GM19463 (cell line): ENCODE results near the gene ACAD10.
"Not testable (repeated sequence)": the region's sequence is repeated elsewhere in the genome, so short reads cannot be mapped to it uniquely, and the experiment has no call there.

ENCODE experiments used
- ATAC-seq: cut with Tn5 transposase; IDR thresholded peaks from one replicate; pipeline ENCODE4 v1.9.1; 2021; ENCODE audit warnings: mild to moderate bottlenecking, moderate library complexity; ENCODE audit not compliant: unreplicated experiment

ACAD10 gene

DNA sequence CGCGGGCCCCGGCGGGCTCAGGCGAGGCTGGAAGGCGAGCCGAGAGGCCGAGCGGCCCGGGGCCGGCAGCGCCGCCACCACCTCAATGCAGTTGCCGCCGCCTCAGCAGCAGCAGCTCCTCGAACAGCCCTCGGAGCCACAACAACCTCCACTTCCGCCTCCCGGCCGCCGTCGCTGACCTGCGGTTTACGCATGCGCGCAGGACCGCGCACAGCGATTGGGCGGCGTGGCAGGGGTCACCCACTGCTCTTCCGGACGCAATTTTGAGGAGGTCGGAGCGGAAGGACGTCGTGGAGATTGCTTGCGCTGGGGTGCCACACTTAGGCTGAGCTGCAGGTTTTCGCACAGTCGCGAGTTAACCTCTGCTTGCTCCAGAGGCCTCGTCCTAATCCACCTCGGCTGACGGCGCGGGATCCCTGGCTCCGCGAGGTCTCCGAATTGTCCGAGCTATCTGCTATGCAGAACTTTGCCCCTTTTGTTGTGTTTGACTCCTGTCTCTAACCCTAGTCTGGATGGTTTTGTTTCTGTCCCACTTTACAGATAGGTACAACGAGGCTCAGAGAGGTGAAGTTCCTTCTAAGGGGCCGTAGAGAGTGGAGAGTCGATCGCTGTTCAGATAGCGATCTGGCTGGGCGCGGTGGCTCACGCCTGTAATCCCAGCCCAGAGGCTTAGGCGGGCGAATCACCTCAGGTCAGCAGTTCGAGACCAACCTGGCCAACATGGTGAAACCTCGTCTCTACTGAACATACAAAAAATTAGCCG, at the start of gene ACAD10, which contains the start of gene BRAP:
TSS of gene ACAD10 (plus strand) at position 243 of the 763 bp plus-strand sequence. CDS start 6,657 bp downstream, outside the sequence.
TSS of gene BRAP (minus strand) at position 146 of the 763 bp plus-strand sequence. CDS start 164 bp downstream, outside the sequence.
- peak; percentile 94 for ATAC-seq

DNA sequence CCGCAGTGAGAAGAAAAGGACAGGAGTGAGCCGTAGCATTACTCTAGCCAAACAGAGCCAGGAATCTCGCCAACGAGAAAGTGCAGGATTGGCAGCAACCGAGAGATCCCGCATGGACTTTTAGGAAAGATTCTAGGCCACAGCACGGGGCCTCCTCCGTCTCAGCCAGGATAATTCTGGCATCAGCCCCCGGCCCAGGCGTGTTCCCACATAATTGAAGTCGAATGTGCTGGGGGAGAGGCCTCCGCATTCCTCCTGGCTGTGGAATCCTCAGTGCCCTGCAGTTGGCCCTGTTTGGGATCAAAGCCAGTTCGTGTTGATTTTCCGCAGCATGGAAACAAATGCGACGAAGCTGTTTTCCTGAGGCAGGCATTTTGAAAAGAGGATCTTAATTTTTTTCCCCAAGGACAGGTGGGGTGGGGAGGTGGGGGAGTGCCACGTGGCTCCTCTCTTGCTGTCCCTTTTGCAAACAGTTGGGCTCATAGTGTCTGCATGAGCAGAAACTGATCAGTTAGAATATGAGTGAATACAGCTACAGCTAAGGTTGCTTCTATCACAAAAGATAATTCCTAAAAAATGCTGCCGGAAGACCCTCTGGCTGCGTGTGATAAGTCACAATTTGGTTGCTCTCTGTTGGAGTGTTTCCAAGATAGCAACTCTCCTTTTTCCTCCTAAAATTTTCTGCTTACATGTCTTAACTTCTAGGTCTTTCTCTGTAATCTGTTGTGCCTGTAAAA, 49.5 kb upstream of the ACAD10 start:
- ATAC-seq = no peak

DNA sequence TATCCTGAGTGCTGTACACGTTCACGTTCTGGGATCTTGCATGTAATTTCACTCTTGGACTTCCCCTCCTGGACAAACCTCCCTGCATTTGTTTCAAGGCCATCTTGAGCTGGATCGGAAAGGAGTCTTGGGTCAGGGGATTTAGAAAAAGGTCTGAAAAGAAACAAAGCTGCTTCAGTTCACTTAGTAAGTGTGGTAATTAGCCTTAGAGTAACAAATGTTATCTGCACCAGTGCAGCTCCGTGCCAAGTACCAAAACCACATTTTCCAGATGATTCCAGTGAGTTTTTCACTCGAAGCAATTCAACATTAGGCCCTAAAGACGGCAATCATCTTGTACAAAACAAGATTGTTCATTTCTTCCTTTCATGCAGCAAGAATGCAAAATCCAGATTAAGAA, 47.3 kb upstream of the ACAD10 start:
- no peak for ATAC-seq

DNA sequence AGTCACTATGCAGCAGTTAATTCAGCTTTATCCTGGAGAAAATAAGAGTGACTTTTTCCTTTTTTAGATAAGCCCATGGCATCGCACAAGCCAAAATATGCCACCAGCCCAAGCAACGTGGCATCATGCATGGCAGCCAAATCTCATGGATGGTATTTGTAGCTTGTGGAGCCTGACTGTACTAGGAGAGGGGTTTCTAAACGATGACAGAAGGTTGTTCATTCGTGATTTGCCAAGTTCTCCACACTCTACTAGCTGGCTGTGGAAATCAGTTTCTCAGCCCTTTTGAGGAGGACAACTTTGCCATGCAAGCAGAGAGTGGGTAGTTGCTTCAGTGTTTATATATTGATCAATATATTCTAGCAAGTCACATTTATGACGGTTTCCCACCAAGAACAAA, 45.3 kb upstream of the ACAD10 start:
- no peak for ATAC-seq

DNA sequence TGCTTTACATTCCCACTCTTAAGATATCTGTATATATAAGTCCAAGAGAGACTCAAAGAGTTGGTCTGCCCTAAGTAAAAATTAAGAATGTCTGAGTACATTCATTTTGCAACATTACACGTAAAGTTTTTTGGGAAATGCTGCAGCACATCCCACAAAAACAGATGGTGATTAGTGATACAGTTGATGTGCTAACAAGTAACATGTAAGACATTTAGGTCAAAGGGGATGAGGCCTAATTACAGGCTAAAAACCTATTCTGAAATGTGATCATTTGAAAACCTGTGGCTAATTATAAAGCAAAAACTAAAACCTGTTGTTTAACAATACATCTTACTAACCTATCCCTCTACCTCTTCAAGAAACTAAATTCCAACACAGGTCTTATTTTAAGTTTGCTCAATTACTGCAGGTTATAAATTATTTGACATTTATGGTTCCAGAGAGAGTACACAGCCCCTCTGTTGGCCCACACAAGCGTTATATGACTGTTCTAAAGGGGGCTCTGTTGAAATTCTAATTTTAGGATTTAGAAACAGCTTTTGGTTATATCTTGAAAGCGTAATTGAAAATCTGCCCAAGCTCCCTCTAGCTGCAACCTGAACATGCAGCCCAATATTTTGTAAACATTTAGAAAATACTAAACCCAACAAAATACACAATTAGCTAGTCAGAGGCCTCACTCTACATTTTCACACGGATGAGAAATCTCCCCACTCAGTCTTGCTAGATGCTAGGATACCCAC, 43.0 kb upstream of the ACAD10 start:
- no peak for ATAC-seq

DNA sequence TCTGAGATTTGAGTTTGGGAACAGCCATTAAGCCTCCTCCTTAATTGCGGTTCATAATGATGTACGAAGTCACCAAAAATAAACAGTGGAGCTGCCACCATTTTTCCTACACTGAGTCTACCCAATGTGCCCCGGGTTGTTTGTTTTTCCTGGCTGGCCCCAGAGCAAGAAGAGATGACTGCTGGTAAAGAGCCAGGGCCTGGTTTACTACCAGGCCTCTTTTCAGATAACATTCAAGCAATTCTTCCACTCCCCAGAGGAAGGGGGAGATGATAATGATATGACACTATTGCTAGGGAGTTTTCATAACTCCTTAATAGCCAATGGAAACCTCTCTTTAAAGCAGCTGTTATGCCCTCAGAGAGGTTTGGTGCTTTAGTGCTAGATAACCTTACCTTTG, 42.4 kb upstream of the ACAD10 start:
- no peak for ATAC-seq

DNA sequence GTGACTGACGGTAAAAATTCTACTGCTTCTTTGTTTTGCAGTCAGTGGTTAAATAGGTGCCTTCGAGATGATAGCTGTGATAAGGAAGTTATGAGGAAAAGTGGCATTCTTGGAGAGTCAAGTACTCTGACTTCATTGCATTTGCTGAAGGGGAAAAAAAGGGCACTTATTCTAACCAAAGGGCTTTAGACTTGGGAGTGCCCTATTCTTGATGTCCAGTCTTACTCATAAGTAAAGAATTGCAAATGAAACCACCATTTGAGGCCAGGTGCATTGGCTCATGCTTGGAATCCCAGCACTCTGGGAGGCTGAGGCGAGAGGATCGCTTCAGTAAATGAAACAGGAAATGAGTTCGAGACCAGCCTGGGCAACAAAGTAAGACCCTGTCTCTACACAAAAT, 40.4 kb upstream of the ACAD10 start:
- no peak for ATAC-seq

DNA sequence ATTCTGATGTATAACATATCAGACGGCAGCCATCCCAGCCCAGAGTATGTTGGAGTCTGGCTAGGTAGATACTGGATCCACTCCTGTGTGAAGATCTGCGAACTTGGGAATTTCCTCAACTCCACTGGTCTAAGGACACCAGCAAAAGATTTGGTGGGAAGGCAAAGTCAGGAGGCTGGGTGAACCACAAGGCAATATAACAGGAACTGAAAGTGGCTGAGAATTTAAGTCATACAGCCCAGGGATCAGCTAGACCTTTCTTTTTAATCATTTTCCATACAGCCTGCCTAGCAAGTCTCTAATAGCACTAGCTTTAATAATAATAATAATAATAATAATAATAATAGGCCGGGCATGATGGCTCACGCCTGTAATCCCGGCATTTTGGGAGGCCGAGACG, 34.9 kb upstream of the ACAD10 start:
- no peak for ATAC-seq

DNA sequence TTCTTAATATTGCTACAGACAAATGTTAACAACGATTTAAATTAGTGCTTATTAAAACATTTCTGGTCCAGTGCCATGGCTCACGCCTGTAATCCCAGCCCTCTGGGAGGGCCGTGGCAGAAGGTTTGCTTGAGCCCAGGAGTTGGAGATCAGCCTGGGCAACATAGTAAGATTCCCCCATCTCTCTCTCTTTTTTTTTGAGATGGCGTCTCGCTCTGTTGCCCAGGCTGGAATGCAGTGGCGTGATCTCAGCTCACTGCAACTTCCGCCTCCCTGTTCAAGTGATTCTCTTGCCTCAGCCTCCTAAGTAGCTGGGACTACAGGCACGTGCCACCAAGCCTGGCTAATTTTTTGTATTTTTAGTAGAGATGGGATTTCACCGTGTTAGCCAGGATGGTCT, 33.3 kb upstream of the ACAD10 start:
- not testable (repeated sequence) for ATAC-seq

DNA sequence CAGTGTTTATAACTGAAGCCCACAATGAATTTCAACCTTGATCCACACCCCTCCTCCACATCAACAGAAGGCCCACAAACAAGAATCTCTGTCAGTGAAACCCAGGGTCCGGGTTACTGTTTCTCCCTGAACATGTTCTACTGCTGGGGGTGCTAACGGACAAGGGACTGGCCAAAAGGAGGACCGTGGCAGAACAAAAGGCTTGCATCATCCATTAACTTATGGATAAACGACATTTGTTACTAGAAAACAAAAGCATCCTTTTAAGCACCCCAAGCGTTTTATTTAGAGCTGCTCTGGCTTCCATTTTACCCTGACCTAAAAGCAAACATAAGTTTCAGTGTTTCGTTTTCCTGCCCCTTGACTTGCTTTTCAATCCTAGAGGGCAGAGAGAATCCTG, 32.3 kb upstream of the ACAD10 start:
- no peak for ATAC-seq

DNA sequence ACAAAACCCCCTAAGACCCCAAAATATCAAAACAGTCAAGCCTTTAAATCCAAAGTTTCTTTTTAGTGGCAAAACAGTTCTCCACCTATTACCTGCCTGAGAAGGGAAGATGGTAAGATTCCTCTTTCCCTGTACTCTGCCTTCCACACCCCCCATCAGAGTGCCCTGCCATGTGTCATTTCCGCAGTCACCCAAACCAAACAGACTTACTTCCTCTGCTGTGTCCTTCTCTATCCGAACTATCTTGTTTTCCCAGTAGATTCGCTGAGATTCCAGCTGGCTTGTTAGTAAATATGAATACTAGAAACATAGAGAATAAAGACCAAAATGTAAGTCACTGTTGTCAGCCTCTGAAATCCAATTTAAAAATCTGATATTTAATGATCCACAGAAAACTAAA, 30.5 kb upstream of the ACAD10 start:
- no peak for ATAC-seq

DNA sequence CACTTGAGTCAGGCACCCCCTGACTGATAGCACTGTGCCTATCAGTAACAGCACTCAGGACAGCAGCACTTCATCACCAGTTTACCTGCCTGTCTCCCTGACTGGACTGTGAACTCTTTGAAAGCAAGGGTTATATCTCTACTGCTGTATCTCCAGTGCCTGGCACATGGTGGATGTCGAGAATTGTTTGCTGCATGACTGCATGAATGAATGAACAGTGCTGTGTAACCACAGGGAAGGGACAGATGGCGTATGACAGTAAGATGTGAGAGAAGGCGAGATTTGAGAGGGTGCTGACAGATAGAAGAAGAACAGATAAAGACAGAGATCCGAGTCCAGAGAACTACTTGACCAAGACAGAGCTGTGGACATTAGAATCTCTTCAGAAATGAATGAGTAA, 29.8 kb upstream of the ACAD10 start:
- ATAC-seq = no peak

DNA sequence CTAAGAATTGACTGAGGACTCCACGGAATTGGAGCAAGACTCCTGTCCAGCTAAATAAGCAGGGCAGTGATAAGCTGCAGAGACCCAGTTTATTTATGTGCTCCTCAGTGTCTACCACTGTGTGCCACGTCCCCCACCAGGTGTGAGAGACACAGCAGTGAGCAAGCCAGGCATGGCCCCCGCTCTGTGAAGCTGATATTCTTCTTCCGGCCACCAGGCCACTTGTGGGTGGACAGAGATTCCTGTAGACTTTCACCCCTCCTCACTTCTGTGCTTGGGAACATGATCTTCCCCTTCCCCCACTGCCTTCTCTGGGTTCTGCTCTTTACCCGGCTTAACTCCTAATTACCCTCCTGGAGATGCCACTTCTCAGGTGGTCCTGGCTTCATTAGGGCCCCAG, 21.4 kb upstream of the ACAD10 start:
- ATAC-seq = no peak

DNA sequence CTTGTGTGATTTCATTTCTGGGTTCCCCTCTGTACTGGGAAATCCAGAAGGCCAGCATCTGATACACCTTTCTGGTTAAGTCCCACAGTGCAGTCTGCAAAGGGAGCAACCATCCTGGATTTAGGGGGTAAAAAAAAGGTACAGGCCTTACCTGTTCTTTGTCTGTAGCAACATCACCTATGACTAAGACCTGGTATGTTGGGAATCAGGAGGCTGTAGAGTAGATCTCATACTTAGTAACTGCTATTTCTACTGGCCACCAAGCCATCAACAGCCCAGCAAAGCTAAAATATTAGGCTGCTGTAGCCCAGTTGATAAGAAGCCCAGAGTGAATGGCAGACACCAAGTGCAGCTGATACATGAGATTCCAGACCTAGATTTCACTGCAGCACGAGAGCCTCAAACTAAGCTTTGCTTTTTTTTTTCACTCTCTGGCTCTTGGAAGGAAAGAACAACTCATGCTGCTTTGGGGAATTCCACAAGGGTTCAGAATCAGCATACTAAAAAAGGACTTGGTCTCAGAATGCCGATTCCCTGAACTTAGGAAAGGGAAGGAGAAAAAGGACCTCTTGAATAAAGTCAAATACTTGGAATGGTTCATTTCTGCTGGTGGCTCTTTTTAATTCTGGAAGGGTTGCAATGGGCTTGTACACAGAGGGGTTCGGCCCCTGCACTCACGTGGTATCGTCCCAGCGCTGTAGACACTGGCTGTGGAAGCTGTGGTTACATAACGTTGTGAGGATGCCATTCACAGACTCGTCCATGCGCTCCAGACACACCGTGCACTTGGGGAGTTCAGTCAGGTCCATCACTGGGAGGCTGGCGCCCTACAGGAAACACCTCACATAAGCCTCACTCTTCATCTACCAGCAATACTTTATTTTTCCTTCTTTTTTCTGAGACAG, 20.6 kb upstream of the ACAD10 start:
- ATAC-seq = no peak

DNA sequence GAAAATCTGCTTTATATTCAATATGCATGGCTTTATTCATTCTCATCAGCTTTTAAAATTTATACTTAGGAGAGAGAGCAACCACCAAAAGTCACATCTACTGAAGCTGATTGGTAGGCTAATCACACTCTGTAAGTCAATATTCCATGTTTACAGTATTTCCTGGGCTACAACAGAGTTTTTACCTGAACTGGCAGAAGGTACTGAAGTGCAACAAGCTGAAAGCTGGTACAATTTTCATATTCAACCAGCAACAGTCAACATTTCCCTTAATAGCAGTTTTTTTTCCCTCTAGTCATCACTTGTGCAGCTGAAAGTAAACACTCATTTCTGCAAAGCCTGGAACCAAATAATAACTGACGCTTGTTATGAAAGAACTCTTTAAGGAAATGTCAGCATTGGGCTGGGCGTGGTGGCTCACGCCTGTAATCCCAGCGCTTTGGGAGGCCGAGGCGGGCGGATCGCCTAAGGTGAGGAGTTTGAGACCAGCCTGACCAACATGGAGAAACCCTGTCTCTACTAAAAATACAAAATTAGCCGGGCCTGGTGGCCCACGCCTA, 13.0 kb upstream of the ACAD10 start:
- ATAC-seq = no peak

DNA sequence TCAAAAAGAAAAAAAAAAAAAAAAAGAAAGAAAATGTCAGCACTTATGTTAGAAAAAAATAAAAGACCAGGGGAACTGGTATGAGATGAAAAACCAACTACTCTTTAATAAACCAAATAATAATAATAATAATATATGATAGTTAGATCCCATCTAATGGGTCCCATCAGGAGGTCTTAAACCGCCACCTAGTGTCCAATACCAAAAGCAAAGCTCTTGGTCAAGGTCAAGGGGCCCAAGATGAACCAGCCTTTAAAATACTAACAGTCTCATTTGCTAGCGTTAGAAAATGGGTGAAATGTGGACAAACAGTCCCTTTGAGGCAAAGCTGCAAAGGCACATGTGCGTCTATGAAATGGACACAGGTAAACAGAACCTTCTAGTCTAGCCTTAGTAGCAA, 12.3 kb upstream of the ACAD10 start:
- ATAC-seq = no peak

DNA sequence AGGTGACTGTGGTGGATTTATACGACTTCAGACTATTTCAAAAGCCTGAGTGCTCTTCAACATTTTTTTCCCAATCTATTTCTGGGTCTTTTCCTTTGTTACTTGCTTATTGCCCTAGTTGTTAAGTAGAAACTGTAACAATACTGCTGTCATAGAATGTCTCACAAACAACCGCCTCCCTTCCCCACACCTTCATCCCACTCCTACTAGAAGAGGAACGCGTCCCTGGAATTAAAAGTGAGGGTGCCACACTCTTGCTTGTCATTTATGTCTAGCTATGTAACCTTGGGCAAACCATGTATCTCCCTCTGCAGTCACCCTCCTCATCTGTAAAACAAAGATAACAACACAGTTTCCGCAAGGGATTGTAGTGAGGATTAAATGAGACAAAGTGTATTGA, 8.7 kb upstream of the ACAD10 start:
- ATAC-seq = no peak

DNA sequence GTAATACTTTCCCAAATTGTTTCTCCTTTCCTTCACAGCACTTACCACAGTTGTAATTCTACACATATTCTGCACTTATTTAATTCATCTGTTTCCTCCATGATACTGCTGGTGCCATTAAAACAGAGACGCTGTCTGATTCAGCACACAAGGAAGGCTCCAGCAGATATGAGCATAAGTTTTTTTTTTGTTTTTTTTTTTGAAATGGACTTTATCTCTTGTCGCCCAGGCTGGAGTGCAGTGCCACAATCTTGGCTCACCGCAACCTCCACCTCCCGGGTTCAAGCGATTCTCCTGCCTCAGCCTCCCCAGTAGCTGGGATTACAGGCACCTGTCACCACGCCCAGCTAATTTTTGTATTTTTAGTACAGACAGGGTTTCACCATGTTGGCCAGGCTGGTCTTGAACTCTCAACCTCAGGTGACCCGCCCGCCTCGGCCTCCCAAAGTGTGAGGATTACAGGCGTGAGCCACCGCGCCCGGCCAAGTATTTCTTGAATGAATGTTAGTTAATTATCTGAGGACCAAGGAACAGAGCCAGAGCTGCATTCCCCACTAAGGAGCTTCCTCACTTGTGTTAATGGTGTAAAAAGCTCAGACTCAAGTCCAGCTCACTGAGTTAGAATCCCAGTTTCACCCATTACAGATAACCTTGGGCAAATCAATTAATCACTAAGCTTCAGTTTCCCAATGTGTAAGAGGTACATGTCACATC, 1.2 kb upstream of the ACAD10 start:
- ATAC-seq = not testable (repeated sequence)

DNA sequence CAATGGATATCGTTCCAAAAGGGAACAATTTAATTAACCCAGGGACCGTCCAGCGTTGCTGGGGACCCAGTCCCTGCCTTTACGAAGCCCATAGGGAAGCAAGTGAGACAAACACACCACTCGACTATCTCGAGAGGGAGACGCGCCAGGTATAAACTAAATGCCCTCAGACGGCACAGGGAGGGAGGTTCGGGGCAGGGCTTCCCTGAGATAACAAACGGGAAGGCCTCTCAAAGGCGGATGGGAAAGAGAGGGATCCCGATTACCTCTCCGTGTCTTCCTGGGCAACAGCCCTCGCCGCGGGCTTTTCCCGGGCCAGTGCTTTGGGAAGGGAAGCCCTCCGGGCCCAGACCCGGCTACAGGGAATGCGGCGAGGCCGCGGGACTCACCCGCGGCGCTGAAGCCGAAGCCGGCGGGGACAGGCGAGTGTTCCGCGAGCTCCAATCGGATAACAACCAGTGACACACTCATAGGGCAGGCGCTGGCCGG, 487 bp upstream of the ACAD10 start:
- ATAC-seq = peak; percentile 18
